HCT116 (cell line): ENCODE results near the gene OR11A1. TPM values are rescaled to one million over a fixed set of nuclear protein-coding genes. Genes with fewer than 3 reads are reported as not detected.

ENCODE experiments used
- ATAC-seq: fragments of 200-7000 bp; cut with Tn5 transposase; 2 replicates; pipeline ENCODE4 v1.9.1; 2020; ENCODE audit warnings: mild to moderate bottlenecking, moderate library complexity
- BruUV-seq: library from RNA; stranded (reverse); fragments of 400-500 nt; replicated peaks from 2 replicates; lab custom pipeline; 2021; lab: Mats Ljungman, UMichigan
- CTCF ChIA-PET: fragments of 300-600 bp; sonication (Branson Sonifier 250); formaldehyde crosslinking; loops from one replicate; lab custom pipeline; 2021; ENCODE audit warnings: antibody characterized with exemption; lab: Charles Lee
- POLR2A ChIA-PET: fragments of 300-600, 350-600 bp; sonication (Branson Sonifier 250); formaldehyde crosslinking; loops from one replicate; lab custom pipeline; 2021; ENCODE audit warnings: antibody characterized with exemption; lab: Charles Lee
- RAD21 ChIA-PET, 2 experiments: fragments of 300-600 bp; sonication (Branson Sonifier 250); formaldehyde crosslinking; loops; one replicate each; lab custom pipeline; 2023; ENCODE audit warnings: low total read pairs in 2 of 2; ENCODE audit not compliant: uncharacterized antibody in 2 of 2, unreplicated experiment in 2 of 2, low non-redundant PET in 1 of 2; lab: Charles Lee
- DNase-seq: peaks from one replicate; pipeline ENCODE4 v3.0.0-alpha.2; 2010; ENCODE audit warnings: low read depth, low spot score
- H2AFZ ChIP-seq: fragments of 200-600 bp; shearing (Covaris generic), sonication (generic); 2 replicates; pipeline ENCODE4 v1.6.1; 2017; ENCODE audit warnings: low read depth, mixed run types, mixed read lengths, antibody characterized with exemption, low read length; ENCODE audit not compliant: poor library complexity, severe bottlenecking
- H3K27ac ChIP-seq: 2 replicates; pipeline ENCODE4 v1.5.1; 2012; ENCODE audit warnings: low read depth, low read length
- H3K27me3 ChIP-seq: fragments of 200-600 bp; sonication (generic); 2 replicates; pipeline ENCODE4 v1.6.1; 2016; ENCODE audit warnings: mixed run types, low read length, mixed read lengths; ENCODE audit not compliant: insufficient read depth
- H3K36me3 ChIP-seq, 2 experiments: fragments of 200-500 bp in 1 of 2; fragments of 200-600 bp in 1 of 2; sonication (Bioruptor generic) in 1 of 2; sonication (generic) in 1 of 2; 2 replicates each; pipeline versions ENCODE4 v1.5.1 to v1.6.1; 2014 to 2016; ENCODE audit warnings: low read length in 2 of 2, inconsistent platforms in 1 of 2, mixed read lengths in 1 of 2, mixed run types in 1 of 2; ENCODE audit not compliant: insufficient read depth in 2 of 2, control insufficient read depth in 1 of 2
- H3K4me1 ChIP-seq, 2 experiments: fragments of 200-600 bp in 1 of 2; sonication (generic) in 1 of 2; 2 replicates each; pipeline versions ENCODE4 v1.5.1 to v1.6.1; 2012 to 2017; ENCODE audit warnings: low read length in 2 of 2, inconsistent platforms in 1 of 2, mild to moderate bottlenecking in 1 of 2, mixed read lengths in 1 of 2, mixed run types in 1 of 2, moderate library complexity in 1 of 2; ENCODE audit not compliant: insufficient read depth in 2 of 2, control insufficient read depth in 1 of 2
- H3K4me2 ChIP-seq: fragments of 200-600 bp; sonication (generic); 2 replicates; pipeline ENCODE4 v1.6.1; 2017; ENCODE audit warnings: mixed run types, low read length, mixed read lengths
- H3K4me3 ChIP-seq, 2 experiments: fragments of 200-600 bp in 1 of 2; sonication (generic) in 1 of 2; replicated peaks in 1 of 2; 2 replicates each; pipeline ENCODE4 v1.5.1; 2011 to 2016; ENCODE audit warnings: low read length in 2 of 2, control low read depth in 1 of 2, low read depth in 1 of 2, mild to moderate bottlenecking in 1 of 2, mixed read lengths in 1 of 2, mixed run types in 1 of 2
- H3K79me2 ChIP-seq: fragments of 200-600 bp; sonication (generic); 2 replicates; pipeline ENCODE4 v1.6.1; 2017; ENCODE audit warnings: mild to moderate bottlenecking, mixed run types, low read length, moderate library complexity, mixed read lengths; ENCODE audit not compliant: insufficient read depth
- H3K9ac ChIP-seq: fragments of 200-600 bp; sonication (generic); 2 replicates; pipeline ENCODE4 v1.6.1; 2016; ENCODE audit warnings: low read length, mixed read lengths
- H3K9me2 ChIP-seq: fragments of 200-600 bp; sonication (generic), shearing (Covaris generic); 2 replicates; pipeline ENCODE4 v1.6.1; 2017; ENCODE audit warnings: mixed run types, mild to moderate bottlenecking, moderate library complexity; ENCODE audit not compliant: insufficient read depth
- H3K9me3 ChIP-seq, 2 experiments: fragments of 200-500 bp in 1 of 2; fragments of 200-600 bp in 1 of 2; sonication (Bioruptor generic) in 1 of 2; sonication (generic) in 1 of 2; 2 replicates each; pipeline ENCODE4 v1.6.1; 2014 to 2017; ENCODE audit warnings: low read length in 2 of 2, mixed read lengths in 2 of 2, inconsistent platforms in 1 of 2, low read depth in 1 of 2, mild to moderate bottlenecking in 1 of 2, mixed run types in 1 of 2, moderate library complexity in 1 of 2; ENCODE audit not compliant: control insufficient read depth in 1 of 2, insufficient read depth in 1 of 2
- H4K20me1 ChIP-seq: fragments of 200-600 bp; sonication (generic), shearing (Covaris generic); 2 replicates; pipeline ENCODE4 v1.6.1; 2017; ENCODE audit warnings: mixed run types, mild to moderate bottlenecking, moderate library complexity; ENCODE audit not compliant: insufficient read depth
- CBX3 ChIP-seq: IDR thresholded peaks from 2 replicates; pipeline ENCODE4 v1.6.1; 2012; ENCODE audit warnings: low read depth
- EGR1 ChIP-seq: IDR thresholded peaks from 2 replicates; pipeline ENCODE4 v1.6.1; 2012; ENCODE audit warnings: low read depth
- EZH2phosphoT487 ChIP-seq: fragments of 200-600 bp; IDR thresholded peaks from 2 replicates; pipeline ENCODE4 v1.6.1; 2018; ENCODE audit warnings: antibody characterized with exemption, borderline replicate concordance
- JUND ChIP-seq: IDR thresholded peaks from 2 replicates; pipeline ENCODE4 v1.6.1; 2012
- MAX ChIP-seq: IDR thresholded peaks from 2 replicates; pipeline ENCODE4 v1.6.1; 2012
- RAD21 ChIP-seq: IDR thresholded peaks from 2 replicates; pipeline ENCODE4 v1.6.1; 2012; ENCODE audit warnings: low read depth, mild to moderate bottlenecking
- REST ChIP-seq: IDR thresholded peaks from 2 replicates; pipeline ENCODE4 v1.6.1; 2012; ENCODE audit warnings: low read depth
- SIN3A ChIP-seq: IDR thresholded peaks from 2 replicates; pipeline ENCODE4 v1.6.1; 2012; ENCODE audit warnings: low read depth
- SRF ChIP-seq: IDR thresholded peaks from 2 replicates; pipeline ENCODE4 v1.6.1; 2012; ENCODE audit warnings: low read depth
- ZBTB33 ChIP-seq: IDR thresholded peaks from 2 replicates; pipeline ENCODE4 v1.6.1; 2011; ENCODE audit warnings: mild to moderate bottlenecking, low read length, moderate library complexity; ENCODE audit not compliant: insufficient replicate concordance; ENCODE audit errors: extremely low read depth
- ZNF274 ChIP-seq: fragments of 200-500 bp; sonication (Bioruptor generic); IDR thresholded peaks from 2 replicates; pipeline ENCODE4 v1.6.1; 2014; ENCODE audit warnings: mild to moderate bottlenecking, low read depth, low read length, inconsistent platforms
- intact Hi-C: fragments of 100-400 bp; cut with micrococcal nuclease; formaldehyde crosslinking; loops from 2 replicates; pipeline ENCODE4 v1.10.0; 2022
- total RNA-seq: library from RNA; stranded (reverse); gene quantifications from one replicate; pipeline ENCODE4 v1.2.1, GENCODE V29; 2021; ENCODE audit not compliant: unreplicated experiment

Gene OR11A1
- total RNA-seq, 1 experiment from 2014 or later: not detected

GRCh38 chr6:29502181-29502580, 45.3 kb upstream of the OR11A1 start:
- Histone ChIP-seq H2AFZ (no peak overlapping the region), H3K36me3 (no peaks in the 10 kb centered on the region), H3K9me2 (no peaks in the 10 kb centered on the region), H3K9me3 (no peaks in the 10 kb centered on the region), H3K27me3 (peaks cover 17% of the 10 kb centered on the region), H3K79me2 (no peaks in the 10 kb centered on the region), H3K4me2 (no peak overlapping the region), H4K20me1 (no peaks in the 10 kb centered on the region), H3K4me1 (no peaks in the 10 kb centered on the region), H3K4me3 (no peak overlapping the region), H3K27ac (no peak overlapping the region), H3K9ac (no peak overlapping the region)
- POLR2A ChIA-PET: no interaction called here
- TF ChIP-seq SIN3A: no peak
- TF ChIP-seq SRF: no peak
- TF ChIP-seq EZH2phosphoT487: no peak
- TF ChIP-seq JUND: no peak
- TF ChIP-seq EGR1: no peak
- no peak for TF ChIP-seq ZBTB33
- no peak for TF ChIP-seq RAD21
- TF ChIP-seq ZNF274: no peak
- no peak for TF ChIP-seq MAX
- no peak for TF ChIP-seq REST
- no peak for TF ChIP-seq CBX3
- CTCF ChIA-PET: no interaction called here
- no peak for DNase-seq
- intact Hi-C loops: no loop called here
- RAD21 ChIA-PET: no interaction called here
- ATAC-seq: no peak
- BruUV-seq: no TSS peak
